Measurements from ENCODE around the gene TRPM5. TPM values are rescaled to one million over a fixed set of nuclear protein-coding genes. Genes with fewer than 3 reads are reported as not detected.

The TRPM5 gene
- total and polyA plus RNA-seq, 11 donors: not detected

DNA sequence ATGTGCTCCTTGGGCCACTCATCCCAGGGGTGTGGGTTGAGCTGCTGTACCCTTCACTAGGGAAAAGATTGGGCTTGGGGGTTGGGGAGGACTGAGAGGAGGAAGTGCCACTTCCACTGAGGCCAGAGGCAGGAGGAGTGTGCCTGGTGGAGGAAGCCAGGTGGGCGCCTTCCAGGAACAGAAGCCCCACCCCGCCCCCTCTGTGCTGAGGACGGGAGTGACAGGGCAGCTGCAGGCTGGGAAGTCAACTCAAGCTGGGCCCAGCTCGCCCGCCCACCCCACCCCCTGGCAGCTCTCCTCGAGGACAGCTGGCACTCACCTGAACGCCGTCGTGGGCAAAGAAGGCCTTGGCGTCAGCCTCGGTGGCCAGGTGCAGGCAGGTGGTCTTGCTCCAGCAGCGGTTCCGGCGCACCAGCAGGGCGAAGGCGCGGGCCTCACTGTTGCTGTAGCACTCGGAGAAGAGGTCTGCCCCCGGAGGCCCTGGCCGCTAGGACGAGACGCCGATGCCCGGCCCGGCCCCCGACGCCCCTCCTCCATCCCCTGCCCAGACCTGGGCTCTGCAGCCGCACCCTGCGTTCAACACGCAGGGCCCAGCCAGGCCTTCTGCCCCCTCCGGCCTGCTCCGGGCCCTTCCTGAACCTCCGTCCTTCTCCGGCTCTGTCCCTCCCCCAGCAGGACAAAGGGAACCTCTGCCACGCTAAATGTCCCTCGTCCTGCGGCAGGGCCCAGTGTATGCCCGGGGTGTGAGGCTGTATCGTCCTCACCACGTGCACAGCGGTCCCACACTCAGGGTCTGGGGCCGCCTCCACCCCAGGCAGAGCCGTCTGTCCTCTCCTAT, 30.4 kb downstream of the TRPM5 start:
- no peak for TF ChIP-seq POLR2A (IDR thresholded peaks at IDR 0.05)
- TF ChIP-seq, protein P1, sequence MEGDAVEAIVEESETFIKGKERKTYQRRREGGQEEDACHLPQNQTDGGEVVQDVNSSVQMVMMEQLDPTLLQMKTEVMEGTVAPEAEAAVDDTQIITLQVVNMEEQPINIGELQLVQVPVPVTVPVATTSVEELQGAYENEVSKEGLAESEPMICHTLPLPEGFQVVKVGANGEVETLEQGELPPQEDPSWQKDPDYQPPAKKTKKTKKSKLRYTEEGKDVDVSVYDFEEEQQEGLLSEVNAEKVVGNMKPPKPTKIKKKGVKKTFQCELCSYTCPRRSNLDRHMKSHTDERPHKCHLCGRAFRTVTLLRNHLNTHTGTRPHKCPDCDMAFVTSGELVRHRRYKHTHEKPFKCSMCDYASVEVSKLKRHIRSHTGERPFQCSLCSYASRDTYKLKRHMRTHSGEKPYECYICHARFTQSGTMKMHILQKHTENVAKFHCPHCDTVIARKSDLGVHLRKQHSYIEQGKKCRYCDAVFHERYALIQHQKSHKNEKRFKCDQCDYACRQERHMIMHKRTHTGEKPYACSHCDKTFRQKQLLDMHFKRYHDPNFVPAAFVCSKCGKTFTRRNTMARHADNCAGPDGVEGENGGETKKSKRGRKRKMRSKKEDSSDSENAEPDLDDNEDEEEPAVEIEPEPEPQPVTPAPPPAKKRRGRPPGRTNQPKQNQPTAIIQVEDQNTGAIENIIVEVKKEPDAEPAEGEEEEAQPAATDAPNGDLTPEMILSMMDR (IDR thresholded peaks at IDR 0.05): no peak
- DNase-seq (no peak), ATAC-seq (no peak)
- intact Hi-C loops (cut with DNase I): no loop called here
- WGBS, 4 donors: 86 to 90% (median 89%) methylated on average over 28 to 43 of the region's 43 CpGs
- H3K4me3 ChIP-seq: no peak overlapping the region
- no peak overlapping the region for H3K27ac ChIP-seq
- H3K9me3 ChIP-seq: no peaks in the 10 kb centered on the region
- no peaks in the 10 kb centered on the region for H3K27me3 ChIP-seq
- H3K4me1 ChIP-seq: no peaks in the 10 kb centered on the region
- no peaks in the 10 kb centered on the region for H3K36me3 ChIP-seq

DNA sequence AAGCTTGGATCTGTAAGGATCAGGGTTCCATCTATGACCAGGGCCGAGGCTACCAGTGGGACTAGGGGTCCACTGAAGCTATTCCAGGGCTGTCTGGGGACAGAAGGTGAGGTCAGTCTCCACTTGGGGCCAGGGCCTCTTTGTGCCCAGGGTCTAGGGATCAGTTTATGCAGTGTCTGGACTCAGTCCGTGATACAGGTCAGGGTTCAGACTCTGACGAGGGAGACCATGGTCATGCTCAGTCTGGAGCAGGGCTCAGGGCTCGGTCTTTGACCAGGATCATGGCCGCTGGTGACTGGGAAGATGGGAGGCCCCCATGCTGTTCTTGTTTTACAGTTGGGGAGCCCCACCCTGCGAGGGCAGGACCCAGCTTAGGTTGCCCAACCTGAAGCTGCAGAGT, 32.0 kb downstream of the TRPM5 start:
- intact Hi-C loops (cut with DNase I): no loop called here
- Histone ChIP-seq H3K27me3 (no peaks in the 10 kb centered on the region), H3K36me3 (no peaks in the 10 kb centered on the region), H3K4me1 (no peaks in the 10 kb centered on the region), H3K27ac (no peak overlapping the region), H3K9me3 (no peaks in the 10 kb centered on the region), H3K4me3 (no peak overlapping the region)
- WGBS, 4 donors: 89 to 93% (median 91%) methylated on average over 2 to 6 of the region's 6 CpGs
- no peak for DNase-seq
- ATAC-seq: no peak
- TF ChIP-seq, protein P1 (IDR thresholded peaks at IDR 0.05): no peak
- no peak for TF ChIP-seq POLR2A (IDR thresholded peaks at IDR 0.05)

DNA sequence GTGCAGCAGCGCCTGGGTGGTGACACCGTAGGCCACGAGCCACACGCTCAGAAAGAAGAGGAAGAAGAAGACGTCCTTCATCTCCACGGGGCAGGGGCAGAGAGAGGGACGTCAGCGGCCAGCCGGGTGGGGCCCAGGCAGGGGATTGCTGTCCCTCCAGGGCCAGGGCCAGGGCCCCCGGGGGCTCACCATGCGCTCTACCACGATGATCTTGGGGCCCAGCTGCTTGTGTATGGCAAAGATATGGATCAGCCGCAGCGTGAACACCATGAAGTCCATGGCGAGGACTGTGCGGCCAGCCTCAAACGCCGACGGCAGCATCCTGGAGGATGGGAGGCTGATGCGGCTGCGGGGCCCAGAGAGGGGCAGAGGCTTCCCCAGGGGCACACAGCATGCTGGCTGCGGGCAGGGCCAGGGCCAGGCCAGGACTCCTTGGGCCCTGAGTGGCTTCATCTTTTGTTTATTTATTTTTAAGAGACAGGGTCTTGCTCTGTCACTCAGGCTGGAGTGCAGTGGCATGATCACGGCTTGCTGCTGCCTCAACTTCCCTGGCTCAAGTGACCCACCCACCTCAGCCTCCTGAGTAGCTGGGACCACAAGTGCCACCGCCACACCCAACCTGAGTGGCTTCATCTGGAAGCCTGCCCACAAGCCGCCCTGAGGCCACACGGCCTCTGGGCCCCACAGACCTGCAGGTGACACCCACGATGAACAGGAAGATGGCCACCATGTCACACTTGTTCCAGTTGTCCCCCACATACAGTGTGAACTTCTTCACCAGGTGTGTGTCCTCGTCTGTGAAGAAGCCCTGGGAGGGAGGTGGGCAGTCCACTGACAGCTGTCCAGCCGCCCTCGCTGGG, 32.6 kb downstream of the TRPM5 start:
- no peak for DNase-seq
- no peaks in the 10 kb centered on the region for H3K27me3 ChIP-seq
- TF ChIP-seq, protein P1 (IDR thresholded peaks at IDR 0.05): no peak
- no peak for TF ChIP-seq POLR2A (IDR thresholded peaks at IDR 0.05)
- no peak overlapping the region for H3K27ac ChIP-seq
- H3K9me3 ChIP-seq: no peaks in the 10 kb centered on the region
- no peak for ATAC-seq
- H3K4me1 ChIP-seq: no peaks in the 10 kb centered on the region
- H3K36me3 ChIP-seq: no peaks in the 10 kb centered on the region
- intact Hi-C loops (cut with DNase I): no loop called here
- no peak overlapping the region for H3K4me3 ChIP-seq
- WGBS, 4 donors: 83 to 89% (median 85%) methylated on average over 26 to 30 of the region's 30 CpGs

DNA sequence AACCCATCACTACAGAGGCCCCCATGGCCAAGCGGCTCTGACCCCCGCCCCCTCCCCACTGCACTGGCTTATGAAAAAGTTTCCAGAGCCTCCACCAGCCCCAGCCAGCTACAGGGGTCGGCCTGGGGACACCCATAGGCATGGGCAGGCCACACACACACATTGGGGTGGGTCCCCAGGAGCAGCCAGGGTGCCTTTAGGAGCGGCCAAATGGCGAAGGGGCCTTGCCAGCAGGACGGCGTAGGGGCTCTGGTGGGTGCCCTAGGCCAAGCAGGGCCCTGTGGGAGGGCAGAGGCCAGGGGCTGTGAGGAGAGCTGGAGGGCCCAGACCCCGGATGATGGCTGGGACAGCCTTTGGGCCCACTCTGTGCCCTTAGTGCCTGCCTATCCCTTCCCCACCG, 33.7 kb downstream of the TRPM5 start:
- TF ChIP-seq, protein P1 (IDR thresholded peaks at IDR 0.05): no peak
- TF ChIP-seq POLR2A (IDR thresholded peaks at IDR 0.05): no peak
- intact Hi-C loops (cut with DNase I): no loop called here

More for the DNA sequence above, 33.7 kb downstream of the TRPM5 start:
- no peaks in the 10 kb centered on the region for H3K36me3 ChIP-seq
- no peaks in the 10 kb centered on the region for H3K4me1 ChIP-seq
- no peak for DNase-seq
- no peak overlapping the region for H3K27ac ChIP-seq
- 77 to 92% (median 87%) methylated on average over 7 to 9 of the region's 9 CpGs for WGBS, 4 donors
- H3K4me3 ChIP-seq: no peak overlapping the region
- no peaks in the 10 kb centered on the region for H3K27me3 ChIP-seq
- no peaks in the 10 kb centered on the region for H3K9me3 ChIP-seq
- ATAC-seq: no peak

All from heart left ventricle (tissue), 16 donors.